Gastrocnemius medialis (tissue), 4 donors: Measurements from ENCODE around the gene COMMD2.

Experiments used
- CTCF ChIP-seq, 5 experiments: fragments of 450-650 bp in 3 of 5; fragments of 200-600 bp in 2 of 5; sonication (generic) in 2 of 5; IDR thresholded peaks in 4 of 5; conservative IDR thresholded peaks in 1 of 5; 1 replicate in 4 of 5; 2 replicates in 1 of 5; pipeline ENCODE4 v1.5.1; 2016 to 2019; ENCODE audit warnings: antibody characterized with exemption in 5 of 5, mild to moderate bottlenecking in 3 of 5, moderate library complexity in 3 of 5
- POLR2A ChIP-seq, 2 donors: fragments of 450-650 bp; IDR thresholded peaks; one replicate each; pipeline ENCODE4 v1.6.1; 2017; ENCODE audit warnings: antibody characterized with exemption in 2 of 2, mild to moderate bottlenecking in 2 of 2, moderate library complexity in 2 of 2

GRCh38 chr3:149706905-149707304 lies 45.4 kb downstream of the COMMD2 start:
- TF ChIP-seq POLR2A (IDR thresholded peaks at IDR 0.05) (no peak), CTCF (IDR thresholded peaks at IDR 0.05 in 4 of 5, conservative IDR thresholded peaks at IDR 0.05 in 1 of 5) (no peak)
